Muscle layer of colon (tissue), 2 donors: ENCODE data around the gene MINDY3.
A peak's percentile ranks its signal among the peaks of the same experiment; 100 is the strongest.

ENCODE experiments used
- H3K27ac ChIP-seq: one replicate; pipeline ENCODE4 v1.7.0; 2013; ENCODE audit warnings: low read depth, mild to moderate bottlenecking, low read length, moderate library complexity
- H3K27me3 ChIP-seq, 2 donors: one replicate each; pipeline ENCODE4 v1.7.0; 2013; ENCODE audit warnings: low read length in 2 of 2, mild to moderate bottlenecking in 2 of 2; ENCODE audit not compliant: insufficient read depth in 2 of 2, control insufficient read depth in 1 of 2
- H3K36me3 ChIP-seq: one replicate; pipeline ENCODE4 v1.7.0; 2013; ENCODE audit warnings: mild to moderate bottlenecking, low read length; ENCODE audit not compliant: insufficient read depth
- H3K4me1 ChIP-seq: one replicate; pipeline ENCODE4 v1.7.0; 2013; ENCODE audit warnings: mild to moderate bottlenecking, low read length; ENCODE audit not compliant: insufficient read depth
- H3K4me3 ChIP-seq, 2 donors: one replicate each; pipeline ENCODE4 v1.7.0; 2013; ENCODE audit warnings: low read length in 2 of 2, low read depth in 1 of 2, mild to moderate bottlenecking in 1 of 2, moderate library complexity in 1 of 2
- H3K9ac ChIP-seq: one replicate; pipeline ENCODE4 v1.7.0; 2013; ENCODE audit warnings: low read length
- H3K9me3 ChIP-seq: one replicate; pipeline ENCODE4 v1.7.0; 2013; ENCODE audit warnings: mild to moderate bottlenecking, low read length
- donor health status: abdominal sarcoma.
- donor health status: Adenocarcinoma of cecum.

The MINDY3 gene

DNA sequence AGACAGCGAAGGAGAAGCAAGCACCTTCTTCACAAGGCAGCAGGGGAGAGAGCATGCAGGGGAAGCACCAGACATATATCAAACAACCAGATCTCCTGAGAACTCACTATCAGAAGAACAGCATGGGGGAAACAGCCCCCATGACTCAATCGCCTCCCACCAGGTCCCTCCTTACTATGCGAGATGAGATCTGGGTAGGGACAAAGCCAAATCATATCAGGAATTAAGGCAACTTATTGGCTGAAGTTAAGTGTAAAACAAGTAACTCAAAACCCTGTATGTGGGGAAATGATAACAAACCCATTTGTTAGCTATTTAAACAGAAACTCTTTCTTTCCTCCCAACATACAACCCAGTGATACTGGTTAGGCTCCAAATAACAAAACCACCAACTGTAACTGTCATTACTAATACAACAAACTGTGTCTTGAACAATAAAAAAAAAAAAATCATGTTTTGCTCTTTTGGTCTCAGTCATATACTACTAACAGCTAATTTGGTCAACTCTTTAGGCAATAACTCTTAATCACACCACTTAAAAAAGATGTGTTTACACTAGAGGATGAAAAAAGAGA lies 57.8 kb downstream of the MINDY3 start:
- Histone ChIP-seq H3K9me3 (no peaks in the 10 kb centered on the region), H3K4me1 (peaks cover 29% of the 10 kb centered on the region), H3K4me3 (no peak overlapping the region), H3K9ac (no peak overlapping the region), H3K36me3 (peaks cover 10% of the 10 kb centered on the region), H3K27ac (no peak overlapping the region), H3K27me3 (no peaks in the 10 kb centered on the region)

DNA sequence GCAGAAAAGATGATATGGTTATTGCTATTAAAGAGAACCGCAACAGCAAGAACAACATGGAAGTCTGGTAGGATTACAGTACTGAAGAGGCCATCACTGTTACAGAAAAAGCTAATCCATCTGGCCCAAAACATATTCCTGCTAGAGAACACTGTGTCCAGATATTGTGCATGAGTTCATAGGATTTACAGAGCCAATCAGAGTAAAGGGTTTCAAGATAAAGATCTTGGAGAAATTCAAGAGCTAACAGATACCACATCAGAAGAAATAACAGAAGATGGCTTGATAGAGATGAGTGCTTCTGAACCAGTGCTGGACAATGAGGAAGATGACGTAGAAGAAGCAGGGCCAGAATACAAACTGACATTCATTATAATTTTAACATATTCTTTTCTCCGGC lies 58.7 kb downstream of the MINDY3 start:
- Histone ChIP-seq H3K27me3 (no peaks in the 10 kb centered on the region), H3K4me1 (peaks cover 32% of the 10 kb centered on the region), H3K4me3 (no peak overlapping the region), H3K9ac (no peak overlapping the region), H3K27ac (no peak overlapping the region), H3K36me3 (peaks cover 2% of the 10 kb centered on the region), H3K9me3 (no peaks in the 10 kb centered on the region)

DNA sequence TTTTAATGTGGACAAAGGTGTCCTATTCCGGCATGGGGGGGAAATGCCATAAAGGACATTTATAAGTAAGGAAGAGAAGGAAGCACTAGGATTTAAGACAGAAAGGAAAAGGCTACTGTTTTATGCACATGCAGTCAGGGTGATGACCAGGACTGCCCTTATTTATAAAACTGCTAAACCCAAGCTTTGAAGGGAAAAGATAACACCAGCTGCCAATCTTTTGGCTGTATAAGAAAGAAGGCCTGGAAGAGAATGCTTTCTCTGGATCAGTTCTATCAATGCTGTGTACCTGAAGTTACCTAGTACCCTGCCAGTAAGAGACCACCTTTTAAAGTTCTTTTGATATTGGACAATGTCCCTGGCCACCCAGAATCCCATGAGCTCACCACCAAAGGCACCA lies 59.2 kb downstream of the MINDY3 start:
- Histone ChIP-seq H3K9ac (no peak overlapping the region), H3K36me3 (no peaks in the 10 kb centered on the region), H3K9me3 (no peaks in the 10 kb centered on the region), H3K4me1 (peaks cover 36% of the 10 kb centered on the region), H3K27ac (no peak overlapping the region), H3K27me3 (no peaks in the 10 kb centered on the region), H3K4me3 (no peak overlapping the region)

GRCh38 chr10:15797346-15797745 lies 63.0 kb downstream of the MINDY3 start:
- Histone ChIP-seq H3K4me1 (peaks cover 51% of the 10 kb centered on the region), H3K9ac (no peak overlapping the region), H3K4me3 (no peak overlapping the region), H3K27ac (no peak overlapping the region), H3K27me3 (no peaks in the 10 kb centered on the region), H3K36me3 (no peaks in the 10 kb centered on the region), H3K9me3 (no peaks in the 10 kb centered on the region)

DNA sequence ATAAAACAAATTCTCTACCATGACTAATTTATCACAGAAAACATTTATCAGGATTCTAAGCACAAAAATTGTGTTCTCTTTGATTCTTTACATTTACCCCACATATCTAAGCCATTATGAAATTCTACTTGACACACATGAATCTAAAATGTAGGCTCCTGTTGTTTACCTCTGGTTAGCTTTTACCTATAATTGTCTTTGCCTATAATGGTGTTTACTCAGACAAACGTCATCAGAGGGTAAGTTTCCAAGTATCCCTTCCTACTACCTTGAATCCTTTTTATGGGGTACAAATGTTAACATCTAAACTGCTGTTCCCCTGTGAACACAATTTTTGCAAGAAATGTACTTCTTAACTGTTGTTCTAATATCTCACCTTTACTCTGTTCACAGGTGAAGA lies 63.5 kb downstream of the MINDY3 start:
- H3K27ac ChIP-seq, result no peak overlapping the region
- no peak overlapping the region for H3K4me3 ChIP-seq
- no peaks in the 10 kb centered on the region for H3K9me3 ChIP-seq
- no peak overlapping the region for H3K9ac ChIP-seq
- H3K36me3 ChIP-seq, result no peaks in the 10 kb centered on the region
- H3K4me1 ChIP-seq, result peaks cover 55% of the 10 kb centered on the region
- H3K27me3 ChIP-seq, result no peaks in the 10 kb centered on the region

DNA sequence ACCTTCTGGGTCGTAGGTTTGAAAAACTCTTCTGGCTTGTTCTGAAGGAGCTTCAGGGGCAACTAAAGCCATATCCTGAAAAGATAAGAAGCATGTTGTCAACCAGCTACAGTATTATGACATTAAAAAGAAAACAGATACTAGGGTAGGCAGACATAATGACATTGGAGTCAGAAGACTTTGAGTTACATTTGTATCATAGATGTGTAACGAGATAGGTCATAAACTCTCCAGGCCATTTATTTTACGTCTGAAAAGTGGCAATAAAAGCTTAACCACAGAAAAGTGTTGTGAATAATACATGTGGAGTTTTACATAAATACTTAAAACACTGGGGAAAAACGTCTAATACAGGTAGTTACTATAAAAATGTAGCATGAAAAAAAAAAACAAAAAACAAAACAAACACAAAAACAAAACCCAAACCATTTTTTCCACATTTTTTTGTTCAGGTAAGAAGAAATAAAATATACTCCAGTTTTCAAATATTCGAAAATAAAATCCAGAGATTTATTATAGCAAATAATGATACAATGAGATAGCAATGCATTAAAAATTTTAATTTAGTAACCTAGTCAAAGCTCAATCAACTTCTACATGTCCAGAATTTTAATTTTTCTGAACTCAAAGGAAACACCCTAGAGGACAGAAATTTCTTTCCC lies 64.1 kb downstream of the MINDY3 start:
- no peaks in the 10 kb centered on the region for H3K9me3 ChIP-seq
- no peak overlapping the region for H3K27ac ChIP-seq
- H3K36me3 ChIP-seq, result no peaks in the 10 kb centered on the region
- H3K9ac ChIP-seq, result no peak overlapping the region
- no peaks in the 10 kb centered on the region for H3K27me3 ChIP-seq
- peaks cover 60% of the 10 kb centered on the region for H3K4me1 ChIP-seq
- no peak overlapping the region for H3K4me3 ChIP-seq

- Histone ChIP-seq H3K9ac (no peak overlapping the region), H3K4me1 (peaks cover 70% of the 10 kb centered on the region), H3K4me3 (no peak overlapping the region), H3K36me3 (no peaks in the 10 kb centered on the region), H3K27me3 (no peaks in the 10 kb centered on the region), H3K27ac (no peak overlapping the region), H3K9me3 (no peaks in the 10 kb centered on the region)
Measured at GRCh38 chr10:15795036-15795792, 65.1 kb downstream of the MINDY3 start.

GRCh38 chr10:15794569-15794968 lies 65.7 kb downstream of the MINDY3 start:
- no peaks in the 10 kb centered on the region for H3K9me3 ChIP-seq
- H3K9ac ChIP-seq, result no peak overlapping the region
- no peaks in the 10 kb centered on the region for H3K36me3 ChIP-seq
- peaks cover 77% of the 10 kb centered on the region for H3K4me1 ChIP-seq
- no peak overlapping the region for H3K27ac ChIP-seq
- no peaks in the 10 kb centered on the region for H3K27me3 ChIP-seq
- H3K4me3 ChIP-seq, result no peak overlapping the region

DNA sequence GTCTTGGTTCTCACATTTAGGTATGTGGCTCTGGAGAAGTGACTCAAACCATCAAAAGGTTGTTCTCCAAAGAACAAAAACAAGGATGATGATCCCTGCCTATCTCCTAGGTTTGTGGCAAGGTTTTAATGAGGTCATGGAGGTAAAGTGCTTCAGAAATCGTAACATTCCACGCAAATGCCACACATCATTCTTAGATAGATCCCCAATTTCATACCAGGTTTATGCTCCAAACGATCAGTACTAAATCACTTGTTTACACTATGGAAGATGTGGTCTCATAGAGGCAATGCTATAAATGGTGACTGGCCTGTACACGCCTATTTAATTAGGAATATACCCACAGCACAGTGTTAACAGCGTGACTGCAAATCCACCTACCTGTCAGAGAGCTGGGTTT lies 66.6 kb downstream of the MINDY3 start:
- Histone ChIP-seq H3K36me3 (no peaks in the 10 kb centered on the region), H3K27me3 (no peaks in the 10 kb centered on the region), H3K27ac (peak overlapping the region; percentile 36), H3K9ac (no peak overlapping the region), H3K9me3 (no peaks in the 10 kb centered on the region), H3K4me3 (no peak overlapping the region), H3K4me1 (peaks cover 83% of the 10 kb centered on the region)

DNA sequence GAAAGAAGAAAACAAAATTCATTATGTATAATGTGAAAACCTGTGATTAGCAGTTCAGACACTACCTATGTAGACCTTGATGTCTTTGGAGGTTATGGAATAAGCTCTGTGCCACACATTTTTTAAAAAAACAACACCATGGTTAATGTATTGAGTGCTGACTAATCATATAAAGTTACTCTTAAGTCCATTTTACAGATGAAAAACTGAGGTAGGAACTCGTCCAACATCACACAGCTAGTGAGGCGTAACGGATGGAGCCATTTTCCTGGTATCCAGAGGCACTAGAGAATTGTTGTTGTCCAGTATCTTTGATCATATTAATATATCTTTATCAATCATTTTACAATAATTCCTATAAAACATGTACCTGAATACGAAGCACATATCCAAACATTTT lies 67.5 kb downstream of the MINDY3 start:
- no peak overlapping the region for H3K4me3 ChIP-seq
- no peak overlapping the region for H3K9ac ChIP-seq
- no peaks in the 10 kb centered on the region for H3K27me3 ChIP-seq
- peak overlapping the region; percentile 15 for H3K27ac ChIP-seq
- H3K9me3 ChIP-seq, result no peaks in the 10 kb centered on the region
- peaks cover 82% of the 10 kb centered on the region for H3K4me1 ChIP-seq
- H3K36me3 ChIP-seq, result peaks cover under 1% of the 10 kb centered on the region

DNA sequence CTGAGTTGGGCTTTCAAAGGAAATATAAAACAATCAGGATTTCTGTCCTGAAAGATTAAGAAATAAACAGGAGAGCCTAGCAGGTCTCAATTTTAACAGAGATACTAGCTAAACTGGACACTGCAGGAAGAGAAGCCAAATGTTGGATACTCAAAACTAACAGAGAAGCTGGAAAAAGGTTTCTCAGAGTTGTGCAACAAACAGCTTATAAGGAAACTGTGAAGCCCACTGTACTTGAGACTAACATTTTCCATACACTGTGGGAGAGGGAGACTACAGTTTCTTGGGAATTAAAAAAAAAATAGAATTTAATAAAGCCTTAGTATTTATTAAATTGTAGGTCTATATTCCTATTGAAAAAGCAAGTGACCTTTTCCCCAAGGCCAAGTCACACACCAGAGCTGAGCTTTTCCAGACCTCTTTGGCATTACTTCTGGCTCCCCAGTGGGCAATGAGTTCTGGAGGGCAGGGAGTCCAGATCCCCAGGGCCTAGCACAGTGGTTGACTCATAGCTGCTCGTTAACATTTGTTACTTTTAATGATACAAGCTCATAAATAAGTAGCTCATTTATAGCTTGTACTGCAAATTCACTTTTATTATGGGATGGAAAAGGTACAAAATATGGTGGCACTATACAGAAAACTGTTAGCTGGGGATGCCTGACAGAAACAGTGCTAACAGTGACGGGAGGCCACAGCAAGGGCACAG lies 68.3 kb downstream of the MINDY3 start:
- peaks cover 80% of the 10 kb centered on the region for H3K4me1 ChIP-seq
- H3K36me3 ChIP-seq, result peaks cover 8% of the 10 kb centered on the region
- no peak overlapping the region for H3K4me3 ChIP-seq
- H3K27ac ChIP-seq, result peak overlapping the region; percentile 15
- no peak overlapping the region for H3K9ac ChIP-seq
- H3K27me3 ChIP-seq, result no peaks in the 10 kb centered on the region
- no peaks in the 10 kb centered on the region for H3K9me3 ChIP-seq
